ENCODE data around the gene PAK5.

- TF ChIP-seq CTCF (IDR thresholded peaks at IDR 0.05 in 8 of 11, conservative IDR thresholded peaks at IDR 0.05 in 3 of 11) (no peak), POLR2A (IDR thresholded peaks at IDR 0.05) (no peak), POLR2AphosphoS5 (IDR thresholded peaks at IDR 0.05) (no peak)
Measured at GRCh38 chr20:9582137-9582536, 256.7 kb downstream of the PAK5 start.

Measured in spleen (tissue), 7 donors.